ENCODE measurements around the gene TXN2.

TXN2 gene

GRCh38 chr22:36512991-36513390 is 31.6 kb upstream of the TXN2 start:
- H3K27ac ChIP-seq: no peak overlapping the region
- TF ChIP-seq, protein P1, sequence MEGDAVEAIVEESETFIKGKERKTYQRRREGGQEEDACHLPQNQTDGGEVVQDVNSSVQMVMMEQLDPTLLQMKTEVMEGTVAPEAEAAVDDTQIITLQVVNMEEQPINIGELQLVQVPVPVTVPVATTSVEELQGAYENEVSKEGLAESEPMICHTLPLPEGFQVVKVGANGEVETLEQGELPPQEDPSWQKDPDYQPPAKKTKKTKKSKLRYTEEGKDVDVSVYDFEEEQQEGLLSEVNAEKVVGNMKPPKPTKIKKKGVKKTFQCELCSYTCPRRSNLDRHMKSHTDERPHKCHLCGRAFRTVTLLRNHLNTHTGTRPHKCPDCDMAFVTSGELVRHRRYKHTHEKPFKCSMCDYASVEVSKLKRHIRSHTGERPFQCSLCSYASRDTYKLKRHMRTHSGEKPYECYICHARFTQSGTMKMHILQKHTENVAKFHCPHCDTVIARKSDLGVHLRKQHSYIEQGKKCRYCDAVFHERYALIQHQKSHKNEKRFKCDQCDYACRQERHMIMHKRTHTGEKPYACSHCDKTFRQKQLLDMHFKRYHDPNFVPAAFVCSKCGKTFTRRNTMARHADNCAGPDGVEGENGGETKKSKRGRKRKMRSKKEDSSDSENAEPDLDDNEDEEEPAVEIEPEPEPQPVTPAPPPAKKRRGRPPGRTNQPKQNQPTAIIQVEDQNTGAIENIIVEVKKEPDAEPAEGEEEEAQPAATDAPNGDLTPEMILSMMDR (conservative IDR thresholded peaks at IDR 0.05): no peak

DNA sequence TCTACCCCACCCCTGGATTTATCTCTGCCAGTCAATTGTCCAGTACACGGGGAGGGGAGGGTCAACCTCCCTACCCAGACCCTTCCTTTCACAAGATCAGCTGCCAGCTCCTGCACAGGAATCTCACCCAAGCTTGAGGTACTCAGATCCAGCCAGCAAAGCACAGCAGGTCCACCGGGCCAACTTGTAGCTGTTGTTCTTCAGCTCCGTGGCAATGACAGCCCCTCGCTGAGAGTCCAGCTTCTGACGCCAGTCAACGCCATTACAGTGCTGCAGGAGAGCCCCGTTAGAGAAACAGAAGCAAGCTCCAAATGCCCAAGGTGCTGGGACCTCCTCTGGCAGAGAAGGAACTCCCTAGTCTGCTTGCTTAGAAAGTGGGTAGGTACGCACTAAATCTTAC is 30.9 kb upstream of the TXN2 start:
- H3K27ac ChIP-seq: no peak overlapping the region
- TF ChIP-seq, protein P1 (conservative IDR thresholded peaks at IDR 0.05): no peak

DNA sequence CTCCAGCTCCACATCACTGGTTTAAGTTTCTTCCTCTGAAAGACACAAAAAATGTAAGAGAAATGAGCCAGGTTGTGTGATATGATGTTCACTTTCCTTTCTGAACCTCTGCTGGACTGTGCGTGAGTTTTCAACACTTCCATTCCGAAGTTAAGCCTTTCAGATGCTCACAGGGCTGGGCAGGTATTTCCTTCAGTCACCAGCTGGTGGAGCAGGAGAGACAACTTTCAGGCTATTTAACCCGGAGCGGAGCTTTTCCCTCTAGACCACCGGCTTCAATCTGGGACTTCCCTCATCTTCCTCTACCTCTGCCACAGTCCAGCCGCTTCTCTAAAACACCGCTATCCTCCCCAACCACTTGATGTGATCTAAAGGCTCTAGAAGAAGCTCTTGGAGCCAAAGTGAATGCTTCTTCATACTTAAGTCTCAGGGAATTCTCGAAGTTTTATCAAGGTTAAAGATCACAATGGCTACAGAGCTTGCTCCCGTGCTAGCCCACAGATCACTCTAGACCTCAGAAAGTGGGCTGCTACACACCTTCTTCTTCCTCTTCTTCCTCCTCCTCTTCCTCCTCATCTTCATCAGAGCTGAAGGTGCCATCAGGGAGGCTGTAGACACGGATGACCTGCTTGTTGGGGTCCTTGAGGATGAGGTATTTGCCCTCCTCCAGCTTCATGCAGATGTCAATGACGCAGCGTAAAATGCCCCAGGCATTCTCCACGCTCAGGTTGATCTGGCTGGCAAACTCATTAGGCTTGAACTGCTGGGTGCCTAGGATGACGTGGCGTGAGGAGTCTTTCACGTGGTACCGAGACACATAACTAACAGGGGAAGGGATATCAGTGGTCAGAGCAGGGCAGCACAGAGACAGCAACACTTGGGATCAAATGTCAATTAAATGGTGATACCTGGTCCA is 29.8 kb upstream of the TXN2 start:
- TF ChIP-seq, protein P1 (conservative IDR thresholded peaks at IDR 0.05): peak; percentile 74

DNA sequence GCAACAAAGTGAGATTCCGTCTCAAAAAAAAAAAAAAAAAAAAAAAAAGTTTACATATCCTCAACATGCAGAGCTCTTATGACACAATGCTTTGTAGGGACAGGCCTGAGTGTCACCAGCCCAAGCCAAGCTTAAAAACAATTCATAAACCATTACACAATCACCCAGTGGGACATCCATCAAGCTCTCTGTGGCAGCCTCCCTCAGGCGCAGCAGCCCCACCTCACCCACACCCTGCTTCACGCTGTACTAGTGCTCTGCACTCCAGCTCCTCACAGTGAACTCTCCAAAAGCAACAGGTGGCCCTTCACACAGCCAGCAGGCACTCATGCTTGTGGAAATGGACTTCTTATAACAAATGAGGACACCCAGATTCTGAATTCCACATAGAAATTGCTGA is 28.9 kb upstream of the TXN2 start:
- H3K27ac ChIP-seq: no peak overlapping the region
- TF ChIP-seq, protein P1 (conservative IDR thresholded peaks at IDR 0.05): no peak

More for the DNA sequence above, 29.8 kb upstream of the TXN2 start:
- H3K27ac ChIP-seq: no peak overlapping the region

DNA sequence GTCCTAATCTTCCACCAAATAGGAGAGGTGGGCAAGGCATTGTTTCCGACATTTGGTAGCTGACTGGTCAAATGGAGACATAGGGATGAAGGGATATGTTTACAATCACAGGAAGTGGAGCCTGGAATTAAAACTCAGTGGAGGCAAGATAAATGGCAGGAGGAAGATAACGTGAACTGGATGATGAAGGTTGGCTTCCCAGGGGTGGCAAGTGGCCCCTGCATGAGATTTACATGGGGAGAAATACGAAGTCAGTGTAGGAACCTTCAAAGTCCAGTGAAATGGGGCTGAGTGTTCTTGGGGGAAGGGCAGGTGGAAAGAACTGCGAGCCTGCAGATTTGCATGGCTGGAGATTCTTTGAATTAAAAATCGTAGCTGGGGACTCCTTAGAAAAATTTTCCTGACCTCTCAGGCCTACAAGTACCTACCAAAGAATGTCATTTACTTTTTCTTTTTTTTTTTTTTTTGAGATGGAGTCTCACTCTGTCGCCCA is 26.1 kb upstream of the TXN2 start:
- peak overlapping the region; percentile 84 for H3K27ac ChIP-seq
- TF ChIP-seq, protein P1 (conservative IDR thresholded peaks at IDR 0.05): no peak

- peak within 1 kb of the TSS; percentile 84 for H3K27ac ChIP-seq
- TF ChIP-seq, protein P1 (conservative IDR thresholded peaks at IDR 0.05): no peak
These were observed 25.4 kb upstream of the TXN2 start, which contains the start of gene FOXRED2 for GRCh38 chr22:36506637-36507517. Gene FOXRED2 (minus strand): TSS chr22:36507040. CDS start chr22:36506422, 618 bp downstream.

All from VCaP (cell line).